SK-N-SH (cell line): ENCODE data around the gene ZNF486. TPM values are rescaled to one million over a fixed set of nuclear protein-coding genes. Genes with fewer than 3 reads are reported as not detected.
"Not testable (repeated sequence)": the region's sequence is repeated elsewhere in the genome, so short reads cannot be mapped to it uniquely, and the experiment has no call there.

Experiments
- CTCF ChIA-PET: fragments of 300-600, 350-600 bp; formaldehyde crosslinking; extraction: SDS; loops from one replicate; lab custom pipeline; 2021; lab: Yijun Ruan, JAX
- POLR2A ChIA-PET: fragments of 350-600 bp; sonication (Branson Sonifier 250); formaldehyde crosslinking; extraction: SDS; loops from one replicate; lab custom pipeline; 2020; ENCODE audit warnings: antibody characterized with exemption, inconsistent platforms; lab: Yijun Ruan, JAX
- DNase-seq: peaks from one replicate; pipeline ENCODE4 v3.0.0; 2012
- H2AFZ ChIP-seq: fragments of 200-600 bp; sonication (generic); 2 replicates; pipeline ENCODE4 v1.8.1; 2016; ENCODE audit warnings: antibody characterized with exemption, mild to moderate bottlenecking, low read depth
- H3F3A ChIP-seq: fragments of 200-600 bp; sonication (generic); replicated peaks from 2 replicates; pipeline ENCODE3; 2016; ENCODE audit warnings: antibody characterized with exemption, mild to moderate bottlenecking; ENCODE audit not compliant: insufficient read depth
- H3K27ac ChIP-seq, 2 experiments: fragments of 200-500 bp in 1 of 2; fragments of 200-600 bp in 1 of 2; sonication (Bioruptor generic) in 1 of 2; sonication (generic), shearing (Covaris generic) in 1 of 2; 2 replicates each; pipeline versions ENCODE4 v1.5.1 to v1.6.1; 2014 to 2016; ENCODE audit warnings: low read depth in 2 of 2, inconsistent platforms in 1 of 2, low read length in 1 of 2, mild to moderate bottlenecking in 1 of 2, mixed read lengths in 1 of 2
- H3K27me3 ChIP-seq: fragments of 200-600 bp; sonication (generic), shearing (Covaris generic); 2 replicates; pipeline ENCODE4 v1.6.1; 2016; ENCODE audit warnings: mixed run types; ENCODE audit not compliant: insufficient read depth
- H3K36me3 ChIP-seq, 2 experiments: fragments of 200-500 bp in 1 of 2; fragments of 200-600 bp in 1 of 2; sonication (Bioruptor generic) in 1 of 2; sonication (generic) in 1 of 2; replicated peaks in 1 of 2; 2 replicates each; pipeline versions ENCODE3 to v1.5.1; 2014 to 2016; ENCODE audit warnings: low read length in 1 of 2, mild to moderate bottlenecking in 1 of 2; ENCODE audit not compliant: insufficient read depth in 2 of 2, control insufficient read depth in 1 of 2
- H3K4me1 ChIP-seq, 2 experiments: fragments of 200-500 bp in 1 of 2; fragments of 200-600 bp in 1 of 2; sonication (Bioruptor generic) in 1 of 2; sonication (generic), shearing (Covaris generic) in 1 of 2; 2 replicates each; pipeline versions ENCODE4 v1.5.1 to v1.6.1; 2014 to 2016; ENCODE audit warnings: low read depth in 1 of 2, low read length in 1 of 2, mixed run types in 1 of 2; ENCODE audit not compliant: insufficient read depth in 2 of 2, control insufficient read depth in 1 of 2
- H3K4me2 ChIP-seq: fragments of 200-600 bp; sonication (generic), shearing (Covaris generic); 2 replicates; pipeline ENCODE4 v1.6.1; 2017; ENCODE audit warnings: mixed run types
- H3K4me3 ChIP-seq, 2 experiments: fragments of 200-500 bp in 1 of 2; fragments of 200-600 bp in 1 of 2; sonication (Bioruptor generic) in 1 of 2; sonication (generic), shearing (Covaris generic) in 1 of 2; 2 replicates each; pipeline versions ENCODE4 v1.5.1 to v1.8.1; 2014 to 2016; ENCODE audit warnings: low read depth in 2 of 2, inconsistent platforms in 1 of 2, low read length in 1 of 2, mild to moderate bottlenecking in 1 of 2, mixed read lengths in 1 of 2, moderate library complexity in 1 of 2
- H3K79me2 ChIP-seq: fragments of 200-600 bp; sonication (generic); 2 replicates; pipeline ENCODE4 v1.8.1; 2017; ENCODE audit warnings: mild to moderate bottlenecking; ENCODE audit not compliant: insufficient read depth
- H3K9ac ChIP-seq: fragments of 200-600 bp; sonication (generic); 2 replicates; pipeline ENCODE4 v1.6.1; 2017; ENCODE audit warnings: mixed run types
- H3K9me2 ChIP-seq: fragments of 200-600 bp; sonication (generic); 2 replicates; pipeline ENCODE4 v1.6.1; 2017; ENCODE audit warnings: mixed run types
- H3K9me3 ChIP-seq: fragments of 200-600 bp; sonication (generic); 2 replicates; pipeline ENCODE4 v1.6.1; 2017; ENCODE audit warnings: mixed run types, mild to moderate bottlenecking, moderate library complexity
- H4K20me1 ChIP-seq: fragments of 200-600 bp; sonication (generic); 2 replicates; pipeline ENCODE4 v1.6.1; 2017; ENCODE audit warnings: mild to moderate bottlenecking, mixed run types; ENCODE audit not compliant: insufficient read depth
- EP300 ChIP-seq, 2 experiments: IDR thresholded peaks; 2 replicates each; pipeline versions ENCODE4 v1.4.0 to v1.6.1; 2012; ENCODE audit warnings: borderline replicate concordance in 1 of 2, low read depth in 1 of 2, low read length in 1 of 2
- FOXJ3 ChIP-seq: sonication (generic); formaldehyde crosslinking; IDR thresholded peaks from 2 replicates; pipeline ENCODE4 v1.5.1; 2020; ENCODE audit warnings: mild to moderate bottlenecking, missing genetic modification reagents
- GABPA ChIP-seq: IDR thresholded peaks from 2 replicates; pipeline ENCODE4 v1.4.0; 2012; ENCODE audit warnings: low read depth, mild to moderate bottlenecking
- GATA2 ChIP-seq: sonication (generic); formaldehyde crosslinking; IDR thresholded peaks from 2 replicates; pipeline ENCODE4 v1.5.0; 2020; ENCODE audit warnings: mild to moderate bottlenecking, missing genetic modification reagents
- JUND ChIP-seq: IDR thresholded peaks from 2 replicates; pipeline ENCODE4 v1.4.0; 2012
- MAX ChIP-seq: IDR thresholded peaks from 2 replicates; pipeline ENCODE4 v1.4.0; 2012; ENCODE audit warnings: low read depth
- NRF1 ChIP-seq: IDR thresholded peaks from 2 replicates; pipeline ENCODE4 v1.6.1; 2012; ENCODE audit warnings: low read depth, mild to moderate bottlenecking, low read length
- RCOR1 ChIP-seq: fragments of 150-350 bp; IDR thresholded peaks from 2 replicates; pipeline ENCODE4 v1.6.1; 2017; ENCODE audit warnings: antibody characterized with exemption, low read length
- REST ChIP-seq: IDR thresholded peaks from 2 replicates; pipeline ENCODE4 v1.6.1; 2012; ENCODE audit warnings: mild to moderate bottlenecking, low read depth, low read length, moderate library complexity
- SIN3A ChIP-seq: IDR thresholded peaks from 2 replicates; pipeline ENCODE4 v1.6.1; 2012; ENCODE audit warnings: low read depth, mild to moderate bottlenecking, low read length, moderate library complexity, borderline replicate concordance
- TCF12 ChIP-seq: IDR thresholded peaks from 2 replicates; pipeline ENCODE4 v1.4.0; 2012
- ZBTB33 ChIP-seq: IDR thresholded peaks from 2 replicates; pipeline ENCODE4 v1.4.0; 2012; ENCODE audit warnings: low read depth, borderline replicate concordance
- WGBS: methylation state at CpG from one replicate; pipeline ENCODE4 v1.1.6; 2017; ENCODE audit warnings: low lambda C conversion rate; 5-methylcytosine and 5-hydroxymethylcytosine counted together
- polyA plus RNA-seq, 3 experiments: library from polyadenylated mRNA; depleted of rRNA; stranded (reverse); fragments of >200 nt; gene quantifications; 2 replicates each; pipeline ENCODE4 v1.2.3, GENCODE V29; 2012

Gene ZNF486
- polyA plus RNA-seq, 1 of the 3 experiments (the other 2 are of a cell fraction) = 2.0 TPM

- H3K79me2 ChIP-seq, CTCF ChIA-PET, H3K27ac ChIP-seq, H3K9me2 ChIP-seq, H3K27me3 ChIP-seq, H4K20me1 ChIP-seq, DNase-seq, H3F3A ChIP-seq, POLR2A ChIA-PET, H2AFZ ChIP-seq, H3K9me3 ChIP-seq, H3K4me1 ChIP-seq, H3K4me2 ChIP-seq, H3K4me3 ChIP-seq, H3K9ac ChIP-seq, H3K36me3 ChIP-seq: not testable (repeated sequence)
- WGBS = 41% methylated on average over 6 of the region's 15 CpGs
These were observed 14.5 kb upstream of the ZNF486 start for GRCh38 chr19:20152506-20152905.

GRCh38 chr19:20153281-20153680 is 13.7 kb upstream of the ZNF486 start:
- Histone ChIP-seq H3K27ac (no peak overlapping the region), H3K9me2 (no peaks in the 10 kb centered on the region), H3K4me2 (no peak overlapping the region), H3F3A (no peaks in the 10 kb centered on the region), H3K9ac (no peak overlapping the region), H3K27me3 (no peaks in the 10 kb centered on the region), H3K4me1 (no peaks in the 10 kb centered on the region; a peak in 1 of 4 replicates), H4K20me1 (no peaks in the 10 kb centered on the region), H3K36me3 (no peaks in the 10 kb centered on the region), H3K4me3 (no peak overlapping the region), H3K79me2 (no peaks in the 10 kb centered on the region), H3K9me3 (no peaks in the 10 kb centered on the region), H2AFZ (no peak overlapping the region)
- WGBS = 43% methylated on average over 4 of the region's 4 CpGs
- ChIA-PET CTCF (no interaction called here), POLR2A (no interaction called here)
- DNase-seq = no peak
- no peak for TF ChIP-seq MAX
- TF ChIP-seq RCOR1 = no peak
- TF ChIP-seq EP300 (IDR thresholded peaks at IDR 0.05; ENCODE audit: borderline replicate concordance in 1 of 2, low read depth in 1 of 2, low read length in 1 of 2) = no peak
- TF ChIP-seq TCF12 = no peak
- TF ChIP-seq REST = no peak
- no peak for TF ChIP-seq GATA2 (CRISPR knock-in tag)
- TF ChIP-seq JUND = no peak
- no peak for TF ChIP-seq ZBTB33
- no peak for TF ChIP-seq FOXJ3 (CRISPR knock-in tag)
- no peak for TF ChIP-seq GABPA
- no peak for TF ChIP-seq SIN3A
- TF ChIP-seq NRF1 = no peak
